GM10266 (cell line): Measurements from ENCODE around the gene CRELD2.

Experiments used
- DNase-seq: peaks from one replicate; pipeline ENCODE4 v3.0.0; 2012; ENCODE audit errors: extremely low spot score
- TF ChIP-seq, protein P1 (sequence below): IDR thresholded peaks from 2 replicates; pipeline ENCODE4 v1.5.1; 2012; ENCODE audit warnings: mild to moderate bottlenecking, low read depth; ENCODE audit not compliant: control insufficient read depth, insufficient read depth; ENCODE audit errors: missing control alignments

The CRELD2 gene

DNA sequence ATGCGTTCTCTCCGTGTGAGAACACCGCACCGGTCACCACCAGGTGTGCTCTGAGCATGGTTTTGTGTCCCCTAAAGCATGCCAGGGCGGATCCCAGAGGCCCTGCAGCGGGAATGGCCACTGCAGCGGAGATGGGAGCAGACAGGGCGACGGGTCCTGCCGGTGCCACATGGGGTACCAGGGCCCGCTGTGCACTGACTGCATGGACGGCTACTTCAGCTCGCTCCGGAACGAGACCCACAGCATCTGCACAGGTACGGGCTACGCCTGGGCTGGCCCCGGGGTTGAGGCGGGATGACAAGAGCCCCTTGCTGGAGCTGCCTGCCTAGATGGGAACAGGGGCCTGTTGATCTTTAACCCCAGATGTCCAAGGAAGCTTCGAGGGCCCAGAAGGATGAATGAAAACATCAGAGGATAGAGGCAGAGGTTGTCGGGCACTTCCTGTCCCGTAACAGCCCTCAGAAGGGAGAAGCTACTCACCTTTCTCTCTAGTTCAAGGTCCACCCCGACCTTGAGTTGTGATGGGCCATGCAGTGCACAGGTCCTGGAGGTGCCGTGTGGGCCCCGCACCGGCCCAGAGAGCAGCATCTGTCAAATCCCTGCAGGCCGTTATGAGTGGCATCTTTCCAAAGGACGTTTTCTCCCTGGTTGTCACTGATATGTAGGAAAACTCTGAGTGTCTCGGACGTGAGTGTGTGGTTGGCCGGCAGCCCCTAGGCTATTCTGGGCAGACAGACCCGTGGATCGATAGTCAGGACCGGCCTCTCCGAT lies 3.3 kb downstream of the CRELD2 start:
- DNase-seq, result no peak
- TF ChIP-seq, protein P1, sequence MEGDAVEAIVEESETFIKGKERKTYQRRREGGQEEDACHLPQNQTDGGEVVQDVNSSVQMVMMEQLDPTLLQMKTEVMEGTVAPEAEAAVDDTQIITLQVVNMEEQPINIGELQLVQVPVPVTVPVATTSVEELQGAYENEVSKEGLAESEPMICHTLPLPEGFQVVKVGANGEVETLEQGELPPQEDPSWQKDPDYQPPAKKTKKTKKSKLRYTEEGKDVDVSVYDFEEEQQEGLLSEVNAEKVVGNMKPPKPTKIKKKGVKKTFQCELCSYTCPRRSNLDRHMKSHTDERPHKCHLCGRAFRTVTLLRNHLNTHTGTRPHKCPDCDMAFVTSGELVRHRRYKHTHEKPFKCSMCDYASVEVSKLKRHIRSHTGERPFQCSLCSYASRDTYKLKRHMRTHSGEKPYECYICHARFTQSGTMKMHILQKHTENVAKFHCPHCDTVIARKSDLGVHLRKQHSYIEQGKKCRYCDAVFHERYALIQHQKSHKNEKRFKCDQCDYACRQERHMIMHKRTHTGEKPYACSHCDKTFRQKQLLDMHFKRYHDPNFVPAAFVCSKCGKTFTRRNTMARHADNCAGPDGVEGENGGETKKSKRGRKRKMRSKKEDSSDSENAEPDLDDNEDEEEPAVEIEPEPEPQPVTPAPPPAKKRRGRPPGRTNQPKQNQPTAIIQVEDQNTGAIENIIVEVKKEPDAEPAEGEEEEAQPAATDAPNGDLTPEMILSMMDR, result no peak

DNA sequence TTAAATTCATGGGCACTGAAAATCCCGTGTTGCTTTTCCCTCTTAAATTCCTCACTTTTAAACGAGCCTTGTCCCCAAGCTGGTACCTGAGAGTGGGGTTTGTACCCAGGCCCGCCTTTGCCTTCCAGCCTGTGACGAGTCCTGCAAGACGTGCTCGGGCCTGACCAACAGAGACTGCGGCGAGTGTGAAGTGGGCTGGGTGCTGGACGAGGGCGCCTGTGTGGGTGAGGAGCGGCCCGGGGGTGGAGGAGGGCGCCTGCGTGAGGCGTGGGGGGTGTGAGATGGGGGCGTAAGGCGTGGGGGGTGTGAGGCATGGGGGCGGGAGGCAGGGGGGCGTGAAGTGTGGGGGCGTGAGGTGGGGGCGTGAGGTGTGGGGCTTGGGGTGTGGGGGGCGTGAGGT lies 4.0 kb downstream of the CRELD2 start:
- DNase-seq, result no peak
- TF ChIP-seq, protein P1, result no peak

DNA sequence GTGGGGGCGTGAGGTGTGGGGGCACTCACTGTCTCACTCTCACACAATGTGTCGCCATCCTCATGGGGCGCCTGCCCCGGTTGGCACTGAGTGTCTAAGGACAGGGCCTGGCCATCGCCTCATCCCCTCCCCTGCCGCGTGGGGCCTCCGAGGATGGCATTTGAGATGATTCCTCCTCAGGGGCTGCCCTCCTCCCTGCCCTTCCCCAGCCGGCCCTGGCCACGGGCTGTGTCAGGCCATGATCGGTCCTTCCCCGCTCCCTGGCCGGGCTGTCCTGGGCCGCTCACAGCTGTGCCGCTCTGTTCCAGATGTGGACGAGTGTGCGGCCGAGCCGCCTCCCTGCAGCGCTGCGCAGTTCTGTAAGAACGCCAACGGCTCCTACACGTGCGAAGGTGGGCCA lies 4.5 kb downstream of the CRELD2 start:
- no peak for DNase-seq
- TF ChIP-seq, protein P1, result no peak

DNA sequence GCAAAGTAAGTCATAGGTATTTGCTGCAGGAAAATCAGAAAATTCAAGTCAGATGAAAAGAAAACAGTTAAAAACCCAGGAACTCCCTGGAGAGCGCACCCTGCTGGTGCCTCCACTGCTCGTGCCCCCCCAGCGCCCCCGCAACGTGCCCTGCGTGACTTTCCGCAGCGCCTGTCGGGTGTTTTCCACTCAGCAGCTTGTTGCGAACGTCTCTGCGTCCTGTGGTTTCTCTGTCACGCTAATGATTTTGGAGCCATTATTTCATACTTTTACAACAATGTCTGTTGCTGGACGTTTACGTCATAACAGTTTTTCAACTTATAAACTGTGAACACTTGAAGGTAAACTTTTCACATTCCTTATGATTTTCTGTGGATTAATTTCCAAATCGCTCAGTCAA lies 5.0 kb downstream of the CRELD2 start:
- TF ChIP-seq, protein P1, result peak; percentile 30
- peak; percentile 69 for DNase-seq

DNA sequence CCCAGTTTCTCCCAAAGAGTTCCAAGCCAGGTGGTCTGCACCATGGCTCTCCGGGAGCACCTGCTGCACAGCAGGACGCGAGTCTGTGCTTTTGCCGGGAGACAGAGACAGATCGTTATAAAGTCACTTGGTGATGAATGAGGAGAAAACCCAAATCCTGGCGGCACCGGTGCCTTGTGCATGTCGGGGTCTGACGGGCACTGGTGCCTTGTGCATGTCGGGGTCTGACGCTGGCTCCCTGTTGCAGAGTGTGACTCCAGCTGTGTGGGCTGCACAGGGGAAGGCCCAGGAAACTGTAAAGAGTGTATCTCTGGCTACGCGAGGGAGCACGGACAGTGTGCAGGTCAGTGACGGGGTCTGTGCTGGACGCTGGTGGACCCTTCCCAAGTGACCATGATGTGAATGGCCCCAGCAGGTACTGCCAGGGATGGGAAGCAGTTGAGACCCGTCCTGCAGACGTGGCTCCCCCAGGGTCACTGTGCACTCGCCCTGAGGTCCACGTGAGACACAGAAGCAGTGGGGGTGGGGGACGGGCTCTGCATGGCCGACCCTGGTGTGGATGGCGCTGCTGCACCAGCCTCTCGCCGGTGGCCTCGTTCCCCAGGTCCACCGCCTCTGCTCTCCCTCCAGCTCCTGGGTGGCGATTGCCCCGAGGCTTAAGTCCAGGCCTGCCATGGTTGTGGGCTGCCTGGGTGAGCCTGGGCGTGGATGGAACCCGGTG lies 5.8 kb downstream of the CRELD2 start:
- no peak for DNase-seq
- TF ChIP-seq, protein P1, result no peak

DNA sequence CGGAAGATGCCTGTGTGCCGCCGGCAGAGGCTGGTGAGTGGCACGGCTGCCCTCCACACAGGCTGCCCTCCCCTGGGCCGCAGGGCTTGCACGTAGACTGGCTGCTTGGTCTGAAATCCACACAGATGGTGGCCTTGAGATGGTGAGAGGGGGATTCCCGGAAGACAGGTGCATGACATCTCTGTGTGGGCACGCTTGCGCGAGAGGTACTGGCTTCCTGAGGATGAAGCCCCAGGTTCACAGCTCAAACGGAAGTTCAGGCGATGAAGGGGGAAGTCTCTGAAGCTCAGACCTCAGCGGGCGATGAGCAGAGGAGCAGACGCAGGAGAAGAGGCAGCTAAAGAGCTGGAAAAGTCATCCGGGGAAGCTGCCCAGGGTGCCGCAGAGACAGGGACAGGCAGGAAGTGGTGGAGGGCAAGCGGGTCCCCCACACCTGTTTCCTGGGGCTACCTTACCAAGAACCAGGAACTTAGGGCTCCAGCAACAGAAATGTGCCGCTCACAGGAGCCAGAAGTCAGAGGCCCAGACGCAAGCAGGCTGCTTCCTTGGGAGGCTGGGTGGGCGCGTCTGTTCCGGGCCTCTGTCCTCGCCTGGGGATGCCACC lies 7.2 kb downstream of the CRELD2 start:
- TF ChIP-seq, protein P1, result no peak
- peak; percentile 73 for DNase-seq
